ENCODE data around the gene YOD1.

The YOD1 gene

DNA sequence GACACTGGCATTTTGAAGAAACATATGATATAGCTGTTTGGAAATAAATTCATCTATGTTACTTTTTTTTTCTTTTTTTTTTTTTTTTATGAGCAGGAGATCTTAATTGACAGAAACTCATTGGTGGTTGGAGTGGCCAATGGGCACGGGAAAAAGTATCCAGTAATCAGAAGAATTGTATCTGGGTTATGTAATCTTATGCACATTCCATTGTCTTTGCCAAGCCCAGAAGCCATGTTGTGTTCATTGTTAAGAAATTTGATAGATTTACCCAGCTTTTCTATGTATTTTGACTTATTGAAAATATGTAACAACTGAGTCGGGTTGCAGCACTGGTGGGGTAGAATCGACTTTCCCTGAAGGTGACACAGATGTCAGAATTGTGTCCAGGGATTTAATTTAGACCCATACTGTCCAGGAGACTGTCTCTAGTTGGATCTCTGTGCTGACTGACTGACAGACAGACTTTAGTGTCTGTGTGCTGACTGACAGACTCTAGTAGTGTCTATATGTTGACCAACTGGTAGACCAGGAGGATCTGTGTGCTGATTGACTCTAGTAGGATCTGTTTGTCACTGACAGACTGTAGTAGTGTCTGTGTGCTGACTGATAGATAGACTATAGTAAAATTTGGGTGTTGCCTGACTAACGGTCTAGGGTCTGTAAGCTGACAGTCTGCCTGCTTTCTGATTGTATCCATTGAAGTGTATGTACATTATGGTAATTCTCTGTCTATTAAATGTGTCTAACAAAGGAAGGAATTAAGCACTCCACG is 25.4 kb upstream of the YOD1 start:
- H3K27ac ChIP-seq: no peak overlapping the region
- no peaks in the 10 kb centered on the region for H3K4me1 ChIP-seq (ENCODE audit: low read depth, poor library complexity, severe bottlenecking)
- H3K9ac ChIP-seq: no peak overlapping the region
- H2AFZ ChIP-seq (ENCODE audit: low read depth): no peak overlapping the region
- no peaks in the 10 kb centered on the region for H3K36me3 ChIP-seq (ENCODE audit: insufficient read depth)
- no peak for TF ChIP-seq CTCF (conservative IDR thresholded peaks at IDR 0.05; ENCODE audit: low read depth, low read length)
- H4K20me1 ChIP-seq (ENCODE audit: insufficient read depth): no peaks in the 10 kb centered on the region
- H3K4me2 ChIP-seq: no peak overlapping the region
- no peak overlapping the region for H3K4me3 ChIP-seq (IDR thresholded peaks at IDR 0.05; ENCODE audit: insufficient read depth, low read depth, low read length)
- no peaks in the 10 kb centered on the region for H3K27me3 ChIP-seq (ENCODE audit: insufficient read depth, low read depth)
- no peaks in the 10 kb centered on the region for H3K79me2 ChIP-seq (ENCODE audit: insufficient read depth, low read depth)

DNA sequence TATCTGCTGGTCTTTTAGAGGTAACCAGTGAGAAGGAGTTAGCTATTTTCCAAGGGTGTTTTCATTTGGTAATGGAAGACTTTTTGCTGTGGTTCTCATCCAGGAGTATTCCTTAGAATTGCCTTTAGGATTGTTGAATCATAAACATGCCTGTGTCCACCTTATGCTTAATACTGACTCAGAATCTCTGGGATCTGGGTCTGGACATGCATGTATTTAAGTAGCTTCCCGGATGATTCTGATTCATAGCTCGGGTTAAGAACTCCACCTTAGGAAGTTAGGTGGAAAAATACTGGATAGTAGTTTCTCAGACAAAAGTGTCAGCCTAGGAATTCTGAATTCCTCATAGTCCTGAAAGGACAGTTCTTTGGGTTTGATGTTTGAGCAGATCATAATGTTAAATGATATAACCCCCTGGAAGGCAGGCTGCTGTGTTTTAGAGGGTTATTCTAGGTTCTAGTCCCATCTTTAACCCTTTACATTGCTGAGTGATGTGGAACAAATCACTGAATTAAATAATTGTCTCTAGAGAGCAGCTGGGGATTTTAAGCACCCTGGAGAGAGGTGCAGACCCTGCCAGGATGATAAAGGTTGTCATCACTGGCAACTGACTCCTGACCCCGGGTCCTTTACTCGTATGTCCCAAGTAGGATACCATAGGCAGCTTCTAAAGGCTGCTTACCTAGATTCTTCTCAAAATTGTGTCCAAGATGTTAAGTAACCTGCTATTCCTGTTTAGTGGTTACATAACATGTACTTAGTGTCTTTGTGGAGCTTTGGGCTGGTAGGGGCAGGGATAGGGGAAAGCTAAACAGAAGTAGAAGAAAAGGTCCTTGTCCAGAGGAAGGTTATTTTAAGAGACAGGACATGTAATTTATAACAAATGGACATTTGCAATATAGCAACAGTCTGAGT is 23.2 kb upstream of the YOD1 start:
- no peaks in the 10 kb centered on the region for H3K79me2 ChIP-seq (ENCODE audit: insufficient read depth, low read depth)
- H3K4me2 ChIP-seq: no peak overlapping the region
- no peak overlapping the region for H3K27ac ChIP-seq

GRCh38 chr1:207072233-207072632 is 21.2 kb upstream of the YOD1 start:
- Histone ChIP-seq H3K4me1 (ENCODE audit: low read depth, poor library complexity, severe bottlenecking) (no peaks in the 10 kb centered on the region), H4K20me1 (ENCODE audit: insufficient read depth) (no peaks in the 10 kb centered on the region), H3K4me3 (IDR thresholded peaks at IDR 0.05; ENCODE audit: insufficient read depth, low read depth, low read length) (no peak overlapping the region), H3K27me3 (ENCODE audit: insufficient read depth, low read depth) (no peaks in the 10 kb centered on the region), H3K27ac (no peak overlapping the region), H3K36me3 (ENCODE audit: insufficient read depth) (no peaks in the 10 kb centered on the region), H2AFZ (ENCODE audit: low read depth) (no peak overlapping the region), H3K4me2 (no peak overlapping the region), H3K79me2 (ENCODE audit: insufficient read depth, low read depth) (no peaks in the 10 kb centered on the region), H3K9ac (no peak overlapping the region)
- TF ChIP-seq CTCF (conservative IDR thresholded peaks at IDR 0.05; ENCODE audit: low read depth, low read length): no peak

More for the DNA sequence above, 23.2 kb upstream of the YOD1 start:
- H3K9ac ChIP-seq: no peak overlapping the region
- H3K4me3 ChIP-seq (IDR thresholded peaks at IDR 0.05; ENCODE audit: insufficient read depth, low read depth, low read length): no peak overlapping the region
- no peaks in the 10 kb centered on the region for H4K20me1 ChIP-seq (ENCODE audit: insufficient read depth)
- no peaks in the 10 kb centered on the region for H3K4me1 ChIP-seq (ENCODE audit: low read depth, poor library complexity, severe bottlenecking)
- no peak overlapping the region for H2AFZ ChIP-seq (ENCODE audit: low read depth)
- no peaks in the 10 kb centered on the region for H3K27me3 ChIP-seq (ENCODE audit: insufficient read depth, low read depth)
- H3K36me3 ChIP-seq (ENCODE audit: insufficient read depth): no peaks in the 10 kb centered on the region
- TF ChIP-seq CTCF (conservative IDR thresholded peaks at IDR 0.05; ENCODE audit: low read depth, low read length): no peak

GRCh38 chr1:207071426-207071825 is 20.4 kb upstream of the YOD1 start:
- H3K79me2 ChIP-seq (ENCODE audit: insufficient read depth, low read depth): no peaks in the 10 kb centered on the region
- no peak overlapping the region for H2AFZ ChIP-seq (ENCODE audit: low read depth)
- H3K27ac ChIP-seq: no peak overlapping the region
- no peak overlapping the region for H3K4me3 ChIP-seq (IDR thresholded peaks at IDR 0.05; ENCODE audit: insufficient read depth, low read depth, low read length)
- no peaks in the 10 kb centered on the region for H4K20me1 ChIP-seq (ENCODE audit: insufficient read depth)
- no peaks in the 10 kb centered on the region for H3K4me1 ChIP-seq (ENCODE audit: low read depth, poor library complexity, severe bottlenecking)
- no peak overlapping the region for H3K4me2 ChIP-seq
- no peak overlapping the region for H3K9ac ChIP-seq
- no peaks in the 10 kb centered on the region for H3K27me3 ChIP-seq (ENCODE audit: insufficient read depth, low read depth)
- no peak for TF ChIP-seq CTCF (conservative IDR thresholded peaks at IDR 0.05; ENCODE audit: low read depth, low read length)
- no peaks in the 10 kb centered on the region for H3K36me3 ChIP-seq (ENCODE audit: insufficient read depth)
